ENCODE results near the gene NLN. TPM values are rescaled to one million over a fixed set of nuclear protein-coding genes. Genes with fewer than 3 reads are reported as not detected.

The NLN gene
- total RNA-seq, 1 donor = 36.7 TPM

- no peak overlapping the region for H3K4me3 ChIP-seq (ENCODE audit: low read depth, low read length)
- TF ChIP-seq, protein P1, sequence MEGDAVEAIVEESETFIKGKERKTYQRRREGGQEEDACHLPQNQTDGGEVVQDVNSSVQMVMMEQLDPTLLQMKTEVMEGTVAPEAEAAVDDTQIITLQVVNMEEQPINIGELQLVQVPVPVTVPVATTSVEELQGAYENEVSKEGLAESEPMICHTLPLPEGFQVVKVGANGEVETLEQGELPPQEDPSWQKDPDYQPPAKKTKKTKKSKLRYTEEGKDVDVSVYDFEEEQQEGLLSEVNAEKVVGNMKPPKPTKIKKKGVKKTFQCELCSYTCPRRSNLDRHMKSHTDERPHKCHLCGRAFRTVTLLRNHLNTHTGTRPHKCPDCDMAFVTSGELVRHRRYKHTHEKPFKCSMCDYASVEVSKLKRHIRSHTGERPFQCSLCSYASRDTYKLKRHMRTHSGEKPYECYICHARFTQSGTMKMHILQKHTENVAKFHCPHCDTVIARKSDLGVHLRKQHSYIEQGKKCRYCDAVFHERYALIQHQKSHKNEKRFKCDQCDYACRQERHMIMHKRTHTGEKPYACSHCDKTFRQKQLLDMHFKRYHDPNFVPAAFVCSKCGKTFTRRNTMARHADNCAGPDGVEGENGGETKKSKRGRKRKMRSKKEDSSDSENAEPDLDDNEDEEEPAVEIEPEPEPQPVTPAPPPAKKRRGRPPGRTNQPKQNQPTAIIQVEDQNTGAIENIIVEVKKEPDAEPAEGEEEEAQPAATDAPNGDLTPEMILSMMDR (IDR thresholded peaks at IDR 0.05; ENCODE audit: insufficient read depth, low read depth, low read length) = no peak
- no peak for DNase-seq (ENCODE audit: low read depth)
Observed at GRCh38 chr5:65749221-65749844, 27.3 kb downstream of the NLN start.

- TF ChIP-seq, protein P1 (IDR thresholded peaks at IDR 0.05; ENCODE audit: insufficient read depth, low read depth, low read length) = no peak
- no peak for DNase-seq (ENCODE audit: low read depth)
- H3K4me3 ChIP-seq (ENCODE audit: low read depth, low read length) = no peak overlapping the region
Observed at GRCh38 chr5:65749956-65750355, 28.0 kb downstream of the NLN start.

GRCh38 chr5:65750938-65751337 is 28.9 kb downstream of the NLN start:
- no peak overlapping the region for H3K4me3 ChIP-seq (ENCODE audit: low read depth, low read length)
- TF ChIP-seq, protein P1 (IDR thresholded peaks at IDR 0.05; ENCODE audit: insufficient read depth, low read depth, low read length) = no peak
- DNase-seq (ENCODE audit: low read depth) = no peak

GRCh38 chr5:65753189-65753588 is 31.2 kb downstream of the NLN start:
- TF ChIP-seq, protein P1 (IDR thresholded peaks at IDR 0.05; ENCODE audit: insufficient read depth, low read depth, low read length) = no peak
- DNase-seq (ENCODE audit: low read depth) = no peak

GRCh38 chr5:65758546-65759144 is 36.6 kb downstream of the NLN start:
- TF ChIP-seq, protein P1 (IDR thresholded peaks at IDR 0.05; ENCODE audit: insufficient read depth, low read depth, low read length) = no peak
- no peak for DNase-seq (ENCODE audit: low read depth)
- no peak overlapping the region for H3K4me3 ChIP-seq (ENCODE audit: low read depth, low read length)

More at GRCh38 chr5:65753189-65753588, 31.2 kb downstream of the NLN start:
- H3K4me3 ChIP-seq (ENCODE audit: low read depth, low read length) = no peak overlapping the region

DNA sequence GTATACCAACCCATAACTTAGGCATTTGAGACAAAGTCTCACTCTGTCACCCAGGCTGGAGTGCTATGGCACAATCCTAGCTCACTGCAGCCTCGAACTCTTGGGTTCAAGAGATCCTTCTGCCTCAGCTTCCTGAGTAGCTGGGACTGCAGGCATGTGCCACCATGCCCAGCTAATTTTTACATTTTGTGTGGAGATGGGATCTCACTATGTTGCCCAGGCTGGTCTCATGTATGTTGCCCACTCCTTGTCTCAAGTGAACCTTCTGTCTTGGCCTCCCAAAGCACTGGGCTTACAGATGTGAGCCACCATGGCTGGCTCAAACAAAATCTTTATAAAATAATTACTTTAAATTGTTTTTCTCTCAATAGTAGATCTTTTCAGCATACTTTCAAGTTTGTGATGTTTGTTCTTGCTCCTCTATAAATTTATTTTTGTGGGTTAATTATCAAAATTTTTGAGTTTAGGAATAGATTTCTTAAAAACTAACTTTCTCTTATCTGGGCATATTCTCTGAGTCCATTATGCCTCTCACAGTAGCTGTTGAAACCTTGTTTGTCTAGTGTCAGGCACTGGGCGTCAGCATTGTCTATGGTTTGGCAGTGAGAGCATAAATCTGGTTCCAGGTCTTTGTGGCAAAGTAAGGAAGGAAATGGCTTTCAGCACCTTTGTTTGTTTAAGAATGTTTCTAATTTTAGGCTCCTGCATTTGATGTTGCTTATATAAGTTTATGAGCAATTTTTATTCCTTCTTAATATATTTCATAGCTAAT is 38.7 kb downstream of the NLN start:
- H3K4me3 ChIP-seq (ENCODE audit: low read depth, low read length) = no peak overlapping the region
- peak; percentile 17 for DNase-seq (ENCODE audit: low read depth)
- TF ChIP-seq, protein P1 (IDR thresholded peaks at IDR 0.05; ENCODE audit: insufficient read depth, low read depth, low read length) = no peak
